ENCODE data around the gene AMY2A.
"Not testable (repeated sequence)": the region's sequence is repeated elsewhere in the genome, so short reads cannot be mapped to it uniquely, and the experiment has no call there.

DNA sequence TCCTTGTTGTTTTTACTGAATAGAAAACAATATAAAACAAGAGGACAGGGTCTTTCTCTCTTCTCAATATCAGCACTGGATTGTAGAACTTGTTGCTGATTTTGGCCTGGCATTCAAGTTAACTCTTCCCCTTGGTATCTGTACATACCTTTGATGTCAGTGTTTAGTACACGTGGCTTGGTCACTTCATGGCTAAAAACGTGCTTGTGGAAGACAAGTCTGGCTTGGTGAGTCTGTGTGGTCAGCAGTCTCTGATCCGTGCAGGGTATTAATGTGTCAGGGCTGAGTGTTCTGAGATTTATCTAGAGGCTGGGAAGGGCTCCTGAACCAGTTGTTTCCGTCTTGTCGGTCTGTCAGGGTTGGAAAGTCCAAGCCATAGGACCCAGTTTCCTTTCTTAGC is 38.2 kb downstream of the AMY2A start, which contains the start of gene AMY1A:
- not testable (repeated sequence) for TF ChIP-seq POLR2A, POLR2AphosphoS5 (IDR thresholded peaks at IDR 0.05)
- TF ChIP-seq, protein P1, sequence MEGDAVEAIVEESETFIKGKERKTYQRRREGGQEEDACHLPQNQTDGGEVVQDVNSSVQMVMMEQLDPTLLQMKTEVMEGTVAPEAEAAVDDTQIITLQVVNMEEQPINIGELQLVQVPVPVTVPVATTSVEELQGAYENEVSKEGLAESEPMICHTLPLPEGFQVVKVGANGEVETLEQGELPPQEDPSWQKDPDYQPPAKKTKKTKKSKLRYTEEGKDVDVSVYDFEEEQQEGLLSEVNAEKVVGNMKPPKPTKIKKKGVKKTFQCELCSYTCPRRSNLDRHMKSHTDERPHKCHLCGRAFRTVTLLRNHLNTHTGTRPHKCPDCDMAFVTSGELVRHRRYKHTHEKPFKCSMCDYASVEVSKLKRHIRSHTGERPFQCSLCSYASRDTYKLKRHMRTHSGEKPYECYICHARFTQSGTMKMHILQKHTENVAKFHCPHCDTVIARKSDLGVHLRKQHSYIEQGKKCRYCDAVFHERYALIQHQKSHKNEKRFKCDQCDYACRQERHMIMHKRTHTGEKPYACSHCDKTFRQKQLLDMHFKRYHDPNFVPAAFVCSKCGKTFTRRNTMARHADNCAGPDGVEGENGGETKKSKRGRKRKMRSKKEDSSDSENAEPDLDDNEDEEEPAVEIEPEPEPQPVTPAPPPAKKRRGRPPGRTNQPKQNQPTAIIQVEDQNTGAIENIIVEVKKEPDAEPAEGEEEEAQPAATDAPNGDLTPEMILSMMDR (IDR thresholded peaks at IDR 0.05), result not testable (repeated sequence)

All from gastroesophageal sphincter (tissue), 3 donors.